Femur (tissue), 1 donor: ENCODE measurements around the gene TOP1.
A peak's percentile ranks its signal among the peaks of the same experiment; 100 is the strongest.

Experiments
- DNase-seq: peaks from one replicate; pipeline ENCODE4 v3.0.0-alpha.2; 2017

Gene TOP1

GRCh38 chr20:41133709-41134361 lies 105.2 kb downstream of the TOP1 start:
- peak; percentile 15 for DNase-seq

- peak; percentile 12 for DNase-seq
Observed at GRCh38 chr20:41134362-41135186, 106.0 kb downstream of the TOP1 start.

GRCh38 chr20:41135187-41135887 lies 106.7 kb downstream of the TOP1 start:
- peak; percentile 23 for DNase-seq

- DNase-seq, result no peak
Observed at GRCh38 chr20:41135888-41136679, 107.5 kb downstream of the TOP1 start.

- DNase-seq, result peak; percentile 93
Observed at GRCh38 chr20:41136680-41137613, 108.3 kb downstream of the TOP1 start, which contains the start of gene PLCG1. Gene PLCG1 (plus strand): TSS chr20:41137543. CDS start chr20:41137642, 99 bp downstream.

GRCh38 chr20:41137614-41138474 lies 109.2 kb downstream of the TOP1 start:
- DNase-seq, result peak; percentile 91

GRCh38 chr20:41138475-41139226 lies 110.0 kb downstream of the TOP1 start:
- DNase-seq, result no peak

- DNase-seq, result no peak
Observed at GRCh38 chr20:41139227-41140093, 110.8 kb downstream of the TOP1 start.

GRCh38 chr20:41140226-41141133 lies 111.9 kb downstream of the TOP1 start:
- no peak for DNase-seq

- peak; percentile 52 for DNase-seq
Observed at GRCh38 chr20:41141153-41141815, 112.7 kb downstream of the TOP1 start.

- DNase-seq, result no peak
Observed at GRCh38 chr20:41142245-41142644, 113.6 kb downstream of the TOP1 start.

GRCh38 chr20:41142919-41143318 lies 114.3 kb downstream of the TOP1 start:
- no peak for DNase-seq

GRCh38 chr20:41143354-41143753 lies 114.7 kb downstream of the TOP1 start:
- no peak for DNase-seq

GRCh38 chr20:41145317-41145716 lies 116.7 kb downstream of the TOP1 start:
- no peak for DNase-seq

GRCh38 chr20:41145821-41146620 lies 117.4 kb downstream of the TOP1 start:
- peak; percentile 61 for DNase-seq

- DNase-seq, result no peak
Observed at GRCh38 chr20:41147767-41148191, 119.2 kb downstream of the TOP1 start.
